ENCODE results near the gene SLC9A8.

- TF ChIP-seq CTCF (IDR thresholded peaks at IDR 0.05; ENCODE audit: insufficient read depth, low read length) (no peak), POLR2AphosphoS5 (IDR thresholded peaks at IDR 0.05; ENCODE audit: low read depth) (no peak), GABPA (IDR thresholded peaks at IDR 0.05; ENCODE audit: low read depth) (no peak)
These were observed 58.8 kb downstream of the SLC9A8 start for GRCh38 chr20:49871391-49871948.

All from HL-60 (cell line).